Right atrium auricular region (tissue), 2 donors: Measurements from ENCODE around the gene COL20A1. TPM values are rescaled to one million over a fixed set of nuclear protein-coding genes. Genes with fewer than 3 reads are reported as not detected.
"Not testable (repeated sequence)": the region's sequence is repeated elsewhere in the genome, so short reads cannot be mapped to it uniquely, and the experiment has no call there.

Experiments
- DNase-seq: peaks from one replicate; pipeline ENCODE4 v3.0.0-alpha.2; 2019; ENCODE audit warnings: low spot score
- H3K27ac ChIP-seq, 2 donors: fragments of 200-600 bp; sonication (generic); 1 replicate in 1 of 2; 2 replicates in 1 of 2; pipeline ENCODE4 v1.5.1; 2016 to 2019
- H3K27me3 ChIP-seq, 2 donors: fragments of 200-600 bp; sonication (generic); one replicate each; pipeline versions ENCODE4 v1.5.1 to v1.6.0; 2017 to 2019
- H3K36me3 ChIP-seq: fragments of 200-600 bp; sonication (generic); one replicate; pipeline ENCODE4 v1.5.1; 2016
- H3K4me1 ChIP-seq, 2 donors: fragments of 200-600 bp; sonication (generic); one replicate each; pipeline versions ENCODE4 v1.5.1 to v1.6.0; 2017 to 2019
- H3K4me3 ChIP-seq, 2 donors: fragments of 200-600 bp; sonication (generic); 1 replicate in 1 of 2; 2 replicates in 1 of 2; pipeline ENCODE4 v1.5.1; 2017 to 2019; ENCODE audit warnings: mild to moderate bottlenecking in 1 of 2, moderate library complexity in 1 of 2
- H3K9me3 ChIP-seq, 2 donors: fragments of 200-600 bp; sonication (generic); one replicate each; pipeline ENCODE4 v1.5.1; 2019
- CTCF ChIP-seq, 2 donors: fragments of 200-600 bp; sonication (generic); IDR thresholded peaks; one replicate each; pipeline ENCODE4 v1.5.1; 2019; ENCODE audit warnings: antibody characterized with exemption in 2 of 2
- total RNA-seq, 2 donors: library from RNA; depleted of rRNA; stranded (reverse); fragments of >200 nt; gene quantifications; one replicate each; pipeline ENCODE4 v1.1.0, GENCODE V29; 2016

Gene COL20A1
- total RNA-seq, 2 donors from 2014 or later, result not detected

GRCh38 chr20:63379296-63379695, 86.3 kb downstream of the COL20A1 start:
- no peak overlapping the region for H3K27ac ChIP-seq
- TF ChIP-seq CTCF (IDR thresholded peaks at IDR 0.05), result no peak
- H3K36me3 ChIP-seq, result no peaks in the 10 kb centered on the region
- H3K27me3 ChIP-seq, result peaks cover 0 to 7% of the 10 kb centered on the region in 2 donors
- DNase-seq, result no peak
- no peak overlapping the region for H3K4me3 ChIP-seq
- H3K9me3 ChIP-seq, result no peaks in the 10 kb centered on the region
- no peaks in the 10 kb centered on the region for H3K4me1 ChIP-seq

GRCh38 chr20:63379872-63380271, 86.9 kb downstream of the COL20A1 start:
- DNase-seq, H3K27ac ChIP-seq, H3K36me3 ChIP-seq, H3K4me3 ChIP-seq, H3K9me3 ChIP-seq, H3K4me1 ChIP-seq, H3K27me3 ChIP-seq: not testable (repeated sequence)

- H3K27ac ChIP-seq, result no peak overlapping the region
- H3K4me3 ChIP-seq, result no peak overlapping the region
- DNase-seq, result no peak
- no peaks in the 10 kb centered on the region for H3K4me1 ChIP-seq
- peaks cover 0 to 7% of the 10 kb centered on the region in 2 donors for H3K27me3 ChIP-seq
- no peak for TF ChIP-seq CTCF (IDR thresholded peaks at IDR 0.05)
- no peaks in the 10 kb centered on the region for H3K36me3 ChIP-seq
- H3K9me3 ChIP-seq, result peaks cover 0 to 5% of the 10 kb centered on the region in 2 donors
These were observed 87.4 kb downstream of the COL20A1 start for GRCh38 chr20:63380346-63380870.

GRCh38 chr20:63381781-63382431, 88.9 kb downstream of the COL20A1 start:
- DNase-seq, result no peak
- H3K4me1 ChIP-seq, result no peaks in the 10 kb centered on the region
- peaks cover 0 to 17% of the 10 kb centered on the region in 2 donors for H3K9me3 ChIP-seq
- TF ChIP-seq CTCF (IDR thresholded peaks at IDR 0.05), result peak; percentile 97 to 98
- H3K36me3 ChIP-seq, result no peaks in the 10 kb centered on the region
- H3K4me3 ChIP-seq, result no peak overlapping the region
- peaks cover 0 to 3% of the 10 kb centered on the region in 2 donors for H3K27me3 ChIP-seq
- no peak overlapping the region for H3K27ac ChIP-seq

- Histone ChIP-seq H3K4me1 (no peaks in the 10 kb centered on the region), H3K36me3 (no peaks in the 10 kb centered on the region), H3K27ac (no peak overlapping the region), H3K4me3 (no peak overlapping the region), H3K27me3 (no peaks in the 10 kb centered on the region), H3K9me3 (peaks cover 0 to 17% of the 10 kb centered on the region in 2 donors)
- no peak for TF ChIP-seq CTCF (IDR thresholded peaks at IDR 0.05)
- DNase-seq, result no peak
These were observed 89.7 kb downstream of the COL20A1 start for GRCh38 chr20:63382551-63383300.

GRCh38 chr20:63383556-63383955, 90.6 kb downstream of the COL20A1 start:
- TF ChIP-seq CTCF (IDR thresholded peaks at IDR 0.05), result no peak
- H3K27me3 ChIP-seq, result no peaks in the 10 kb centered on the region
- H3K4me1 ChIP-seq, result no peaks in the 10 kb centered on the region
- no peak overlapping the region for H3K4me3 ChIP-seq
- H3K36me3 ChIP-seq, result no peaks in the 10 kb centered on the region
- no peak overlapping the region for H3K27ac ChIP-seq
- peaks cover 0 to 18% of the 10 kb centered on the region in 2 donors for H3K9me3 ChIP-seq
- DNase-seq, result no peak
